ENCODE data around the gene ZNF133. TPM values are rescaled to one million over a fixed set of nuclear protein-coding genes. Genes with fewer than 3 reads are reported as not detected.
"Not testable (repeated sequence)": the region's sequence is repeated elsewhere in the genome, so short reads cannot be mapped to it uniquely, and the experiment has no call there.

ZNF133 gene
- total and polyA plus RNA-seq, 4 donors, result 7.8 to 27.1 (median 9.9) TPM

DNA sequence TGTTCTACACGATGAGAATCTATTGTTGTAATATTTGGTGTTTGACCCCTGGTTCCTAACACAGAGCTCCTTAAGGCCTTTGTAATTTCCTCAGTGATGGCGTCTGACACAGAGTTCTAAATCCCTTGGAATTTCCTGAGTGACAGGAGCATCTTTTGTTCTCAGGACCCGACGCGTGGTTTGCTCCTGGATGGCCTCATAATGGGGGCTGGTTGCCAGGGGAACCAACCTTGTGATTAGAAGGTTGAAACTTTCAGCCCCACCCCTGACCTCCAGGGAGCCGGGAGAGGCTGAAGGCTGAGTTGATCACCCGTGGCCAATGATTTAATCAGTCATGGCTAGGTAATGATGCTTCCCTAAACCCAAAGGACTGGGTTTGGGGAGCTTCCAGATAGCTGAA lies 20.5 kb upstream of the ZNF133 start:
- WGBS, 2 donors, result 29 to 38% methylated on average over 7 of the region's 7 CpGs
- no peak overlapping the region for H3K4me3 ChIP-seq
- DNase-seq (no peak), ATAC-seq (ENCODE audit: insufficient read depth, low FRiP score) (no peak)
- H3K9ac ChIP-seq (ENCODE audit: insufficient read depth in 1 of 2, low read length in 2 of 2), result no peak overlapping the region
- H3K36me3 ChIP-seq (ENCODE audit: control insufficient read depth in 4 of 4, insufficient read depth in 4 of 4, low read length in 4 of 4), result no peaks in the 10 kb centered on the region
- H3K27me3 ChIP-seq (ENCODE audit: control insufficient read depth in 3 of 3, insufficient read depth in 3 of 3, low read length in 2 of 3), result peaks cover 0 to 7% (median 4%) of the 10 kb centered on the region in 3 donors
- TF ChIP-seq, protein P1, sequence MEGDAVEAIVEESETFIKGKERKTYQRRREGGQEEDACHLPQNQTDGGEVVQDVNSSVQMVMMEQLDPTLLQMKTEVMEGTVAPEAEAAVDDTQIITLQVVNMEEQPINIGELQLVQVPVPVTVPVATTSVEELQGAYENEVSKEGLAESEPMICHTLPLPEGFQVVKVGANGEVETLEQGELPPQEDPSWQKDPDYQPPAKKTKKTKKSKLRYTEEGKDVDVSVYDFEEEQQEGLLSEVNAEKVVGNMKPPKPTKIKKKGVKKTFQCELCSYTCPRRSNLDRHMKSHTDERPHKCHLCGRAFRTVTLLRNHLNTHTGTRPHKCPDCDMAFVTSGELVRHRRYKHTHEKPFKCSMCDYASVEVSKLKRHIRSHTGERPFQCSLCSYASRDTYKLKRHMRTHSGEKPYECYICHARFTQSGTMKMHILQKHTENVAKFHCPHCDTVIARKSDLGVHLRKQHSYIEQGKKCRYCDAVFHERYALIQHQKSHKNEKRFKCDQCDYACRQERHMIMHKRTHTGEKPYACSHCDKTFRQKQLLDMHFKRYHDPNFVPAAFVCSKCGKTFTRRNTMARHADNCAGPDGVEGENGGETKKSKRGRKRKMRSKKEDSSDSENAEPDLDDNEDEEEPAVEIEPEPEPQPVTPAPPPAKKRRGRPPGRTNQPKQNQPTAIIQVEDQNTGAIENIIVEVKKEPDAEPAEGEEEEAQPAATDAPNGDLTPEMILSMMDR (IDR thresholded peaks at IDR 0.05; ENCODE audit: control extremely low read depth, extremely low read depth), result no peak
- no peaks in the 10 kb centered on the region for H3K4me1 ChIP-seq (ENCODE audit: control insufficient read depth in 5 of 5, insufficient read depth in 5 of 5, low read length in 5 of 5)
- no peaks in the 10 kb centered on the region for H3K9me3 ChIP-seq (ENCODE audit: control insufficient read depth in 4 of 4, insufficient read depth in 3 of 4, low read length in 3 of 4)
- no peak overlapping the region for H3K27ac ChIP-seq (ENCODE audit: low read depth in 1 of 2, low read length in 1 of 2)

DNA sequence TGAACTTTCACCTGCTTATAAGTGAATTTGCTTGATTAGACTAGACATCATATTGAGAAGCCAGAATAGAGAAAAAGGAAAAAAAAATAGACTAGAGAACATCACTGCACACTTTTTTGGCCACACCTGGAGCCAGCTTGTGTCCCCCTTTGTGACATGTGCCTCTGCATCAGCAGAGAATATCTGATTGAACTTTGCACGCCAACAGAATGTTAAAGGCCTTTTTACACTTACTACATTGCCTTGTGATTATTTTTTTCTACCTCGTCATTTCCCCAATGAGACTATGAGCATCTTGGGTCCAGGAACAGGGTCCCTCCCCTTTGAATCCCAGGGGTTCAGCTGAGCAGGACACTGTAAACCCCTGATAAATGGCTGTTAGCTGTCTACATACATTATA lies 17.2 kb upstream of the ZNF133 start:
- TF ChIP-seq, protein P1 (IDR thresholded peaks at IDR 0.05; ENCODE audit: control extremely low read depth, extremely low read depth), result no peak
- ATAC-seq (ENCODE audit: insufficient read depth, low FRiP score) (no peak), DNase-seq (no peak)
- no peak overlapping the region for H3K9ac ChIP-seq (ENCODE audit: insufficient read depth in 1 of 2, low read length in 2 of 2)
- H3K27me3 ChIP-seq (ENCODE audit: control insufficient read depth in 3 of 3, insufficient read depth in 3 of 3, low read length in 2 of 3), result peaks cover 0 to 7% (median 4%) of the 10 kb centered on the region in 3 donors
- no peaks in the 10 kb centered on the region for H3K36me3 ChIP-seq (ENCODE audit: control insufficient read depth in 4 of 4, insufficient read depth in 4 of 4, low read length in 4 of 4)
- H3K4me3 ChIP-seq, result no peak overlapping the region
- H3K4me1 ChIP-seq (ENCODE audit: control insufficient read depth in 5 of 5, insufficient read depth in 5 of 5, low read length in 5 of 5), result no peaks in the 10 kb centered on the region
- WGBS, 2 donors, result 89 to 91% methylated on average over 2 of the region's 2 CpGs
- H3K27ac ChIP-seq (ENCODE audit: low read depth in 1 of 2, low read length in 1 of 2), result no peak overlapping the region
- no peaks in the 10 kb centered on the region for H3K9me3 ChIP-seq (ENCODE audit: control insufficient read depth in 4 of 4, insufficient read depth in 3 of 4, low read length in 3 of 4)

DNA sequence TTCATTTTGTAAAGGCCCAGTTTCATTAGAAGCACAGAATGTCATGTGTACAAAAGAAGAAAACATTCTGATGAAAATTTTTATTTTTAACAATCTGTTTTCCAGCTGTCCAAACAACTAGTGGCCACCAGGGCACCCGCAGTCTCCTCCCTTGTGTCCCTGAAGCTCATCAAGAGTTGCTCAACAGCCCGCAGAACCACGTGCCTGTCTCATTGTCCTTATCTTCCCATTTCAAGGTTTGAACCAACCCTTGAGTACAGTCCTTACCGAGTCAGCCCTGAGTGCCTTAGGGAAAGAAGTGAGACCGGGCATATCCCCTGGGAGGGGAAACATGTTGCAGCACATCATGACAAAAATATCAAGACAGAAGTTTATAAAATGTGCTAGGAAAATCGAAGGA lies 15.9 kb upstream of the ZNF133 start:
- Histone ChIP-seq H3K27me3 (ENCODE audit: control insufficient read depth in 3 of 3, insufficient read depth in 3 of 3, low read length in 2 of 3) (peaks cover 0 to 7% (median 4%) of the 10 kb centered on the region in 3 donors), H3K4me1 (ENCODE audit: control insufficient read depth in 5 of 5, insufficient read depth in 5 of 5, low read length in 5 of 5) (no peaks in the 10 kb centered on the region), H3K9me3 (ENCODE audit: control insufficient read depth in 4 of 4, insufficient read depth in 3 of 4, low read length in 3 of 4) (no peaks in the 10 kb centered on the region), H3K27ac (ENCODE audit: low read depth in 1 of 2, low read length in 1 of 2) (no peak overlapping the region), H3K9ac (ENCODE audit: insufficient read depth in 1 of 2, low read length in 2 of 2) (no peak overlapping the region), H3K36me3 (ENCODE audit: control insufficient read depth in 4 of 4, insufficient read depth in 4 of 4, low read length in 4 of 4) (no peaks in the 10 kb centered on the region), H3K4me3 (no peak overlapping the region)
- TF ChIP-seq, protein P1 (IDR thresholded peaks at IDR 0.05; ENCODE audit: control extremely low read depth, extremely low read depth), result no peak
- no peak for ATAC-seq (ENCODE audit: insufficient read depth, low FRiP score)
- WGBS, 2 donors, result 48 to 75% methylated on average over 6 of the region's 6 CpGs
- no peak for DNase-seq

DNA sequence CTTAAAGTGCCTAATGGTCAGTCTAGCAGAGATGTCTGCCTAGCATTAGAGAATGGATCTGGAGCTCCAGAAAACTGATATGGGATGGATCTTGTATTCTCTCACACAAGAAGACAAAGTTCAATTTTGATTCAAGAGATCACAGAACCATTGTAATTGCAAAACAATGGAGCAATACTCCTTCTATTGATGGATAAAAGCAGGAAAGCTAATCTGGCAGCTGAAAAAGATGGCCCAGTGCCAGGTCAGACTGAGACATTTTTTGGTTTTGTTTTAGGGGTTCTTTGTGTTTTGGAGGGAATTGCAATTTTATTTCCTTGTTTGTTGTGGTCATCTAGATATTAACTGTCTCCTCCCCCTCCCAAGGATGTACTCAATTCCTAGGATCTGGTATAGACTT lies 14.6 kb upstream of the ZNF133 start:
- Histone ChIP-seq H3K27me3 (ENCODE audit: control insufficient read depth in 3 of 3, insufficient read depth in 3 of 3, low read length in 2 of 3) (peaks cover 0 to 3% (median 2%) of the 10 kb centered on the region in 3 donors), H3K4me3 (no peak overlapping the region), H3K27ac (ENCODE audit: low read depth in 1 of 2, low read length in 1 of 2) (no peak overlapping the region), H3K4me1 (ENCODE audit: control insufficient read depth in 5 of 5, insufficient read depth in 5 of 5, low read length in 5 of 5) (no peaks in the 10 kb centered on the region), H3K9me3 (ENCODE audit: control insufficient read depth in 4 of 4, insufficient read depth in 3 of 4, low read length in 3 of 4) (no peaks in the 10 kb centered on the region), H3K36me3 (ENCODE audit: control insufficient read depth in 4 of 4, insufficient read depth in 4 of 4, low read length in 4 of 4) (no peaks in the 10 kb centered on the region), H3K9ac (ENCODE audit: insufficient read depth in 1 of 2, low read length in 2 of 2) (no peak overlapping the region)
- no peak for DNase-seq
- TF ChIP-seq, protein P1 (IDR thresholded peaks at IDR 0.05; ENCODE audit: control extremely low read depth, extremely low read depth), result no peak
- ATAC-seq (ENCODE audit: insufficient read depth, low FRiP score), result no peak

DNA sequence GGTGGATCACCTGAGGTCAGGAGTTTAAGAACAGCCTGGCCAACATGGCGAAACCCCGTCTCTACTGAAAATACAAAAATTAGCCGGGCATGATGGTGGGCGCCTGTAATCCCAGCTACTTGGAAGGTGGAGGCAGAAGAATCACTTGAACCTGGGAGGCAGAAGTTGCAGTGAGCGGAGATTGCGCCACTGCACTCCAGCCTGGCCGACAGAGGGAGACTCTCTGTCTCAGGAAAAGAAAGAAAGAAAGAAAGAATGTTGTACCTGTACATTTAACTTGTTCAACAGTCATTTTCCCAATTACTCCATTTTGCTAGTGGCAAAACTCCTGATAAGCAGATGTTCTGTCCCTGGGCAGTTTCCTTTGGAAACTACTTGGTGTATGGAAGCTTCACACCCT lies 12.4 kb upstream of the ZNF133 start:
- 83 to 85% methylated on average over 7 of the region's 7 CpGs for WGBS, 2 donors
- not testable (repeated sequence) for H3K27ac ChIP-seq (ENCODE audit: low read depth in 1 of 2, low read length in 1 of 2); H3K9ac ChIP-seq (ENCODE audit: insufficient read depth in 1 of 2, low read length in 2 of 2); H3K4me3 ChIP-seq; H3K27me3 ChIP-seq (ENCODE audit: control insufficient read depth in 3 of 3, insufficient read depth in 3 of 3, low read length in 2 of 3); ATAC-seq (ENCODE audit: insufficient read depth, low FRiP score); H3K4me1 ChIP-seq (ENCODE audit: control insufficient read depth in 5 of 5, insufficient read depth in 5 of 5, low read length in 5 of 5); H3K36me3 ChIP-seq (ENCODE audit: control insufficient read depth in 4 of 4, insufficient read depth in 4 of 4, low read length in 4 of 4); DNase-seq; H3K9me3 ChIP-seq (ENCODE audit: control insufficient read depth in 4 of 4, insufficient read depth in 3 of 4, low read length in 3 of 4)

All from lung (tissue), 12 donors.